Activated CD4-positive, CD25-positive, alpha-beta regulatory T cell (primary cell): Measurements from ENCODE around the gene SELENOH.

Experiments used
- DNase-seq, 4 experiments: peaks; one replicate each; lab custom pipeline; 2025; lab: John Stamatoyannopoulos, UW

Gene SELENOH

DNA sequence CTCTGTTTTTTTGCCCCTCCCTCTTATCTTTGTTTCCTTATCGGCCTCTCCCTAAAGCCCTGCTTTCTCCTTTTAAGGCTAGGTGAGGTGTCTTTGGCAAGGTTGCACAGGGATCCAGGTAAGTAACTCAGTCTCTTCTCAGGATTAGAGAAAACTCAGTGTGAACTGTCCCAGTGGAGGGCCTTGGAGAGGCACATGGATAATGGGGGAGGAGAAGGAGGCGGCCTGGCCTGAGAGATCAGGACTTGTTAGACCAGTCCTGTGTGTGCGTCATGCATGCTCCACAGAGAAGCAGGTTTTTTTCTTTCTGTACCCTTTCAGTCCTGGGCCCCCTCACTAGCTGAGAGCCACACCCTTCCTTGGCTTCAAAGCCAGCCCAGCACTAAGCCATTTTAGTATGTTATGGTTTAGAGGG lies 40.2 kb downstream of the SELENOH start:
- no peak for DNase-seq

DNA sequence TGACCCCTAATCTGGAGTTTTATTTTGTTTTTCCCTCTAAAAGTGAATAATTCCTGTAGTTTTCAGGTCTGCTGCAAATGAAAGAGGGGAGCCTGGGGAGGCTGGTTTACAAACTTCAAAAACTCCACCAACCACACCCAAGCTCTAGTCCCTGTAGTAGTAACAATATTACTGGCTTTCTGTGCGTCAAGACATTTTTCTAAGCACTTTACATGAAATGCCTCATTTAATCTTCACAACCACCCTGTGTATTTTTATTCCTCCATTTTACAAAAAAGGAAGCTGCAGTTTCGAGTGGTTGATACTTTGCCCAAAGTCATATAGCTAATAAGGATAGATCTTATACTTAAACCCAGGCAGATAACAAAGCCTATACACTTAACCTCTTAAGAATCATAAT lies 43.8 kb downstream of the SELENOH start:
- DNase-seq = no peak

DNA sequence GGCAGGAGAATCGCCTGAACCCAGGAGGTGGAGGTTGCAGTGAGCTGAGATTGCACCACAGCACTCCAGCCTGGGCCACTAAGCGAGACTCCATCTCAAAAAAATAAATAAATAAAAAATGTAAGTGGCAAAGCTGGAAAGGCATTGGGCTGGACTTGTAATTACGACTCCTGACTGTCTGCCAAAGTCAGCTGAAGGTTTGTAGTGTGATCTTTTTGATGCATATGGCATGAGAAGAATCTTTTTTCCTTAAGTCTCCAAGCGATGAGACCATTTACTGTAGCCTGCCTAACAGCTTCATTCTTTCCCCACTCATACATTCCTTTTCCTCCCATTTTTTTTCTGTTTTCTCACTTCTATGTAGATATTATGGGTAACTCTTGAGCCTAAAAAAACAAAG lies 45.1 kb downstream of the SELENOH start:
- no peak for DNase-seq

DNA sequence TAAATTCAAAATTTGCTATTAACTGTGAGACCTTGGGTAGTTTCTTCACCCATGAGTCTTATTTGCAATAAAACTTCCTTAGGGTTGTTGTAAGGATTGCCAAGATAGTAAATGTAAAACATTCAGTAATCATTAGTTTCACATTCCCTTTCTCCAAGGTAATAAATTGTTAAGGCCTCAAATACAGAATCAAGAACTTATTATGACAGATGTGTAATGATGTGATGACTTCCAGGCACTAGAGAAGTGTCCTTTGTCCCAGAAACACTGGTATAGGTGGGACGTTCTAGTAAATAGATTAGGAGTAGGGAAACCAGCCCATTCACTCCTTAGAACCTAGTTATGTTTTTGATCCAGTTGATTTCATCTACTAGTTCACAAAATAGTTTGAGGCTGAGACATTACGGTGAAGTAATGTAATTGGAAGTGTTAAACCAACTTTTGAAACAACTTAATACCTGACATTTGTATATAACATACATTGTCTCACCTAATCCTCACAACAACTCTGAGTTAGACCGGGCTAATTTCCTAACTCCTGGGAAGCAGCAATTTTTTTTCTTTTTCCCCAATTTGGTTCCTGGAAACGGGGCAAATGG lies 45.8 kb downstream of the SELENOH start:
- DNase-seq = no peak

DNA sequence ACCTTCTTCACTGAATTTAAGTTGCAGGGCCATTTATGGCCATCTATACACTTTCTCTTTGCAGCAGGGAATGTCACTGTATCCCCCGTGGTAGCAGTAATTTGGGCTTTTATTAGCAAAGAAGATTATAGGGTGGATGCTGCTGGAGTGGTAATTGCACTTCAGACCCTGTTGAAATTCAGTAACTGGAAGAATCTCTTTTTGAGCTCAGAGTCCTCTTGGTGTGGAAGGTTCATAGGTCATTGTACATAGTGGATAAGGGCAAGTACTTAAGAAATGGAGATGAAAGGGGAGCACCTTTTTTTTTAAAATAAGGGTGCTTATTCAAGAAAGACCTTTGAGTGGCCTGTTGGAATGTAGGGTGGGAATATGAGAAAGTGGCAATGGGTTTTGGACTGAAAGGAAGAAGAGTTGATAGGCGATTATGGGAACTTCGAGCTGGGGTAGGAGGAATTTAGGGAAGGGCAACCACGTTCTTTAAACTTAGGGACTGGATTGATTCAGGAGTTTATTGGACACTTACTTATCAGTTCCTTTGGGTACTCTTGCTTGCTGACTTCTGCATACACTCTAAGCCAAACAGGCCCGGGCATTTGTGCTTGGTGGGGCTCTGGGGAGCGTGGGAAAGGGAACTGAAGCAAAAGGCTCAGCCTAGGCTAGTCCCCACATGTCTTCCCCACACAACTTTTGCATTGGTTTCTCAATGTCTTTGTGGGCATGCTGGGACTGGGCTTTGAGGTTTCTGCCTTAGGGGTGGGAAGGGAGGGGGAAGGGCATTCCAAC lies 46.8 kb downstream of the SELENOH start:
- DNase-seq = no peak

DNA sequence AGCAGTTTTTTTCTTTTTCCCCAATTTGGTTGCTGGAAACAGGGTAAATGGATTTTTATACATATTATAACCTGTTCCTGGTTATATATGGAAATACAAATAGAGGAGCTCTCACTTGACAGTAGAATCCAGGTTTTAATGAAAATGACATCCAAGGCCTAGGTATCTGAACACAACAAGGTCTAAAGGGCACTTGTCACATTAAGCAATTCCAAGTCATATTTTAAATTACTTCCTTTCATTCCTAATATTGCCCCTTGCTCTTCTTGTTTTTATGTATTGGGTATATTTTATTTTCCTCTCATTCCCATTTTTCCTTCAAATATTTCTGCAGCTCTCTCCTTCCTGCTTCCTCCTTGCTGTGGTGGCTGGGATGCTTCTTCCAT lies 47.4 kb downstream of the SELENOH start:
- no peak for DNase-seq

DNA sequence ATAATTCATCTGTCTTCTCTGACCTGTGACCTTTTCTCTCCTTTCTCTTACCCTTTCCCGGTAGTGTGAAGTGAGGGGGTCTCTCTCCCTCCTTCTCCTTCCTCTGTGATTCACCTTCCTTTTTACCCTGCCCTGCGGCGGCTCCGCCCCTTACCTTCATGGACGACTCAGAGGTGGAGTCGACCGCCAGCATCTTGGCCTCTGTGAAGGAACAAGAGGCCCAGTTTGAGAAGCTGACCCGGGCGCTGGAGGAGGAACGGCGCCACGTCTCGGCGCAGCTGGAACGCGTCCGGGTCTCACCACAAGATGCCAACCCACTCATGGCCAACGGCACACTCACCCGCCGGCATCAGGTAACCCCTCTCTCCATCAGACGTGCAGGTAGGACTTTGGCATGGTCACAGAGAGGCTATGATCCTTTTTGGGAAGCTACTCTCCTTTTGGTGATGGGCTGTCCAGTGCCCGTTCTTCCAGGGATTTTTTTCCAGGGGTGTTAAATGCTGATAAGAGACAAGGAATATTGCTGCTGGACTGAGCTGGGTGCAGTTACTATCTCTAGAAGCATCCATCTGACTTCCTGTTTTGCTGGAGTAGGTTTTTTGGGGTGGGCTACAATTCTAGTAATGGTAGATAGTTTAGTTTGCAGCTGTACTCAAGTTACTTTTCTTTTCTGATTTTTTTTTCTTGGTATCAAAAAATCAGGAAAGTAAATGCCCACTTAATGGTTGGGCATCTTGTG lies 50.2 kb downstream of the SELENOH start:
- no peak for DNase-seq

DNA sequence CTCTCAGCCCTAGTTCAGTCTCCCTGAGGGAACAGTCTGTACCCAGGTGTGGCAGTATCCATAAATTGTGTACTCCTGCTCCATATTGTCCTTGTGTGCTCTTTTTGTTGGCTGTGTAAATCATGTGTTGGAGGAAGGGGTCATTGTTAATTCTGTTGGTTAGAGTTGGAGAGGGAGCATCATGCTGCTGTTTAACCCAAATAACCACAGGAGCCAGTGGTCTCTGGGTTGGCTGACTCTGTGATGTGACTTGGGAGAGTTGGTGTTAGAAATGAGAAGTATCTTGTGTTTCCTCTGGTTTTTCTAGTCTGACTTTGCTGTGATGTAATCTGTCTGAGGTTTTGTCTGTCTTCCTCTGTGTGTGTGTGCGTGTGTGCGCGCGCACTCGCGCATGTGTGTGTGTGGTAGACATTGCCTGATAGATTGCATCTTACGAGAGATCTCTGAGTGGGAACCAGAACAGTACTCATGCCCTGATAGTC lies 50.8 kb downstream of the SELENOH start:
- peak; percentile 14 to 65 (median 58) for DNase-seq

DNA sequence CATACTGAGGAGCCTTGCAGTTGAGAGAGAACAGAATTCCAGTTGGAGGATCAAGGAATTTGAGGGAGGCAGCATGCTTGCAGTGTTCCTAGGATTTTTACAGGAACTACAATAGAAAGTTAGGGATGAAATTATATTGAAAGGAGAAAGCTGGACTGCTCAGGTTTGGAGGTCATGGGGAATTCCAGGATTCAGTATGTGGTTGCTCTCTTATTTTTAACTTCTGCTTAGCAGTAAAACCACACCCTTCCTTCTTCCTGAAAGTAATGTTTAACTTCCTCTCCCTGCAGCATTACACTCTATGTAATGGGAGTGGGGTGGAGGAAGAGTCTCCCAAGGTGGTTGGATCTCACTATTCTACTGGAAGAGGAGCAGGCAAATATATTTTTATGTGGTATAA lies 51.6 kb downstream of the SELENOH start:
- DNase-seq = no peak
